GM13976 (cell line): ENCODE measurements around the gene SEMA7A.

Experiments used
- DNase-seq: peaks from one replicate; pipeline ENCODE4 v3.0.0; 2012; ENCODE audit warnings: low spot score
- CTCF ChIP-seq: IDR thresholded peaks from 2 replicates; pipeline ENCODE4 v1.5.1; 2012; ENCODE audit warnings: borderline replicate concordance, mild to moderate bottlenecking; ENCODE audit not compliant: insufficient read depth; ENCODE audit errors: extremely low read depth, missing control alignments, control extremely low read depth
- in situ Hi-C: fragments of 300-500 bp; cut with MboI; formaldehyde crosslinking; loops from one replicate; pipeline ENCODE4 v1.12.0; 2022; ENCODE audit warnings: low sequenced_read_pairs, mixed read lengths, inconsistent platforms; ENCODE audit not compliant: unreplicated experiment

Gene SEMA7A

GRCh38 chr15:74414081-74414580 is 19.6 kb downstream of the SEMA7A start:
- in situ Hi-C loops: no loop called here
- DNase-seq: no peak
- no peak for TF ChIP-seq CTCF

GRCh38 chr15:74413350-74414080 is 20.2 kb downstream of the SEMA7A start:
- no peak for DNase-seq
- TF ChIP-seq CTCF: no peak
- in situ Hi-C loops: no loop called here

DNA sequence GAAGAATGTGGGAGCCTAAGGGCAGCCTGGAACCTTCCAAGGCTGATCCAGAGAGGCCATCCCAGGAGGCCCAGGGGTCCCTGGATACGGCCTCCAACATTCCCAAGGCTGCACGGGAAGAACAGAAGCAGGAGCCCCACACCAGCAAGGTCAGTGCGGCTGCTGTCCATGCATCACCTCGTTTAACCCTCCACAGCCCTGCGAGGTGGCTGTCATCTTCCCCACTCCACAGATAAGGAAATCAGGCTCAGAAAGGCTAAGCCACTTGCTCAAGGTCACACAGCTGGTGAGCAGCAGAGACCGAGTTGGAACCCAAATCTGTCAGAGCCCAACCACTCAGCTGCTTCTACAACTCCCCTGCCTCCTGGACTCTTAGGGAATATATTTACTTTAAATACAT is 21.6 kb downstream of the SEMA7A start:
- no peak for DNase-seq
- in situ Hi-C loops: no loop called here
- no peak for TF ChIP-seq CTCF

DNA sequence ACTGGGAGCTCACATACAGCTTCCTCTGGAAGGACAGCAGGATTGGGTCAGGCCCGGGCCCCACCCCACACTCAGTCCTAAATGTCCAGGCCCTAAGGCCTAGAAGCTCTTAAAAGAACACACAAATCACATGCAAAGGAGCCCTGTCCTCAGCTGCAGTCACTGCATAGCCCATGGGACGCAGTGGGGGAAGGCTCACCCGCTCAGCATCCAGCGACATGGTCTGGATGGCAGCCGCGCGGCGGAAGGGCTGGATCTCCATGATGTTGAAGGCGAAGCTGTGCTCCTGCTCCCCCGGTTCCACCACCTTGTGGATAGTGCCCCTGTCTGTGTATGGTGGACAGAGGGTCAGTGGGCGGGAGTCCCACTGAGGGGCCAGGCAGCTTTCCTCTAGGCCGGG is 22.1 kb downstream of the SEMA7A start:
- no peak for TF ChIP-seq CTCF
- in situ Hi-C loops: no loop called here
- no peak for DNase-seq

GRCh38 chr15:74410502-74410901 is 23.3 kb downstream of the SEMA7A start:
- no peak for DNase-seq
- no peak for TF ChIP-seq CTCF
- in situ Hi-C loops: no loop called here

- in situ Hi-C loops: no loop called here
- TF ChIP-seq CTCF: no peak
- DNase-seq: no peak
These were observed 24.5 kb downstream of the SEMA7A start for GRCh38 chr15:74409225-74409624.
